PFSK-1 (cell line): ENCODE data around the gene STK24.

Experiments
- FOXP2 ChIP-seq: optimal IDR thresholded peaks from 2 replicates; pipeline ENCODE3; 2011; ENCODE audit warnings: borderline replicate concordance, control low read depth, inconsistent platforms; ENCODE audit not compliant: insufficient read depth; ENCODE audit errors: extremely low read length, extremely low read depth
- POLR2AphosphoS5 ChIP-seq: IDR thresholded peaks from 2 replicates; pipeline ENCODE4 v1.6.1; 2012; ENCODE audit warnings: low read depth, mild to moderate bottlenecking, control low read depth, low read length, moderate library complexity
- SIN3A ChIP-seq: IDR thresholded peaks from 2 replicates; pipeline ENCODE4 v1.6.1; 2012; ENCODE audit warnings: mild to moderate bottlenecking, low read length, moderate library complexity, borderline replicate concordance; ENCODE audit not compliant: insufficient read depth
- TAF1 ChIP-seq: IDR thresholded peaks from 2 replicates; pipeline ENCODE4 v1.6.1; 2012; ENCODE audit warnings: low read length, control low read depth, borderline replicate concordance; ENCODE audit not compliant: insufficient read depth
- TF ChIP-seq, protein P1 (sequence below), 2 experiments: IDR thresholded peaks; 2 replicates each; pipeline versions ENCODE4 v1.6.1 to v1.8.0; 2011 to 2012; ENCODE audit warnings: low read depth in 2 of 2, low read length in 2 of 2, control low read depth in 1 of 2, inconsistent platforms in 1 of 2, mild to moderate bottlenecking in 1 of 2, moderate library complexity in 1 of 2; ENCODE audit not compliant: insufficient read depth in 1 of 2

DNA sequence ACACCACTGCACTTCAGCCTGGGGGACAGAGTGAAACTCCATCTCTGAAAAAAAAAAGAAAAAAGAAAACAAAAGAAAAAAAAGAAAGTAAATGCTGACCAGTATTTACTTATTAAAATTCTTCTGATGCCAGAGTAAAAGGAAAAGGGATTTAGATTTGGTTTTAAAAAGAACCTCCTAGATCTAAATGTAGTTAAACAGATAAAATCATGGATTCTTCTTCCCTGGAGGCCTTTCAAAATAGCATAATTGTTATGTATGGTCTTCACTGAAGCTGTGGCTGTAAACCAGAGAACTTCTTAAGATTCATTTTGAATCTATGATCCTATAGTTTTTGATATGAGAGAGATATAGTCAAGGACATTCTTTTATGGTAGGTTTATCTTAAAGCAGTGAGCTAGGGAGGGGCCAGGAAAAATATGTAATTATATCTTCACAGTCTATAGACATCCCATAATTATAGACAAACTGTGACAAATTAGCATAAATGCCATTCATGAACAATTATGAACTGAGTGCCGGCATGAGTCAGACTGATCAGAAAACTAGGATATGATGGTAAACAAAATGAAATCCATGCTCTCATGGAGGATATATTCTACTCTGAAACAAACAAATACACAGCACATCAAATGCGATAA lies 14.9 kb upstream of the STK24 start:
- no peak for TF ChIP-seq SIN3A
- TF ChIP-seq, protein P1, sequence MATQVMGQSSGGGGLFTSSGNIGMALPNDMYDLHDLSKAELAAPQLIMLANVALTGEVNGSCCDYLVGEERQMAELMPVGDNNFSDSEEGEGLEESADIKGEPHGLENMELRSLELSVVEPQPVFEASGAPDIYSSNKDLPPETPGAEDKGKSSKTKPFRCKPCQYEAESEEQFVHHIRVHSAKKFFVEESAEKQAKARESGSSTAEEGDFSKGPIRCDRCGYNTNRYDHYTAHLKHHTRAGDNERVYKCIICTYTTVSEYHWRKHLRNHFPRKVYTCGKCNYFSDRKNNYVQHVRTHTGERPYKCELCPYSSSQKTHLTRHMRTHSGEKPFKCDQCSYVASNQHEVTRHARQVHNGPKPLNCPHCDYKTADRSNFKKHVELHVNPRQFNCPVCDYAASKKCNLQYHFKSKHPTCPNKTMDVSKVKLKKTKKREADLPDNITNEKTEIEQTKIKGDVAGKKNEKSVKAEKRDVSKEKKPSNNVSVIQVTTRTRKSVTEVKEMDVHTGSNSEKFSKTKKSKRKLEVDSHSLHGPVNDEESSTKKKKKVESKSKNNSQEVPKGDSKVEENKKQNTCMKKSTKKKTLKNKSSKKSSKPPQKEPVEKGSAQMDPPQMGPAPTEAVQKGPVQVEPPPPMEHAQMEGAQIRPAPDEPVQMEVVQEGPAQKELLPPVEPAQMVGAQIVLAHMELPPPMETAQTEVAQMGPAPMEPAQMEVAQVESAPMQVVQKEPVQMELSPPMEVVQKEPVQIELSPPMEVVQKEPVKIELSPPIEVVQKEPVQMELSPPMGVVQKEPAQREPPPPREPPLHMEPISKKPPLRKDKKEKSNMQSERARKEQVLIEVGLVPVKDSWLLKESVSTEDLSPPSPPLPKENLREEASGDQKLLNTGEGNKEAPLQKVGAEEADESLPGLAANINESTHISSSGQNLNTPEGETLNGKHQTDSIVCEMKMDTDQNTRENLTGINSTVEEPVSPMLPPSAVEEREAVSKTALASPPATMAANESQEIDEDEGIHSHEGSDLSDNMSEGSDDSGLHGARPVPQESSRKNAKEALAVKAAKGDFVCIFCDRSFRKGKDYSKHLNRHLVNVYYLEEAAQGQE (IDR thresholded peaks at IDR 0.05; ENCODE audit: insufficient read depth in 1 of 2, low read depth in 2 of 2, low read length in 2 of 2) = no peak
- TF ChIP-seq POLR2AphosphoS5 = no peak
- TF ChIP-seq TAF1 = no peak
- no peak for TF ChIP-seq FOXP2
